ENCODE data around the gene FAM171A1.

GRCh38 chr10:15254808-15255648 lies 116.1 kb downstream of the FAM171A1 start:
- TF ChIP-seq, protein P1, sequence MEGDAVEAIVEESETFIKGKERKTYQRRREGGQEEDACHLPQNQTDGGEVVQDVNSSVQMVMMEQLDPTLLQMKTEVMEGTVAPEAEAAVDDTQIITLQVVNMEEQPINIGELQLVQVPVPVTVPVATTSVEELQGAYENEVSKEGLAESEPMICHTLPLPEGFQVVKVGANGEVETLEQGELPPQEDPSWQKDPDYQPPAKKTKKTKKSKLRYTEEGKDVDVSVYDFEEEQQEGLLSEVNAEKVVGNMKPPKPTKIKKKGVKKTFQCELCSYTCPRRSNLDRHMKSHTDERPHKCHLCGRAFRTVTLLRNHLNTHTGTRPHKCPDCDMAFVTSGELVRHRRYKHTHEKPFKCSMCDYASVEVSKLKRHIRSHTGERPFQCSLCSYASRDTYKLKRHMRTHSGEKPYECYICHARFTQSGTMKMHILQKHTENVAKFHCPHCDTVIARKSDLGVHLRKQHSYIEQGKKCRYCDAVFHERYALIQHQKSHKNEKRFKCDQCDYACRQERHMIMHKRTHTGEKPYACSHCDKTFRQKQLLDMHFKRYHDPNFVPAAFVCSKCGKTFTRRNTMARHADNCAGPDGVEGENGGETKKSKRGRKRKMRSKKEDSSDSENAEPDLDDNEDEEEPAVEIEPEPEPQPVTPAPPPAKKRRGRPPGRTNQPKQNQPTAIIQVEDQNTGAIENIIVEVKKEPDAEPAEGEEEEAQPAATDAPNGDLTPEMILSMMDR (conservative IDR thresholded peaks at IDR 0.05 in 1 of 2, IDR thresholded peaks at IDR 0.05 in 1 of 2; ENCODE audit: low read depth in 1 of 2, low read length in 2 of 2), result no peak
- TF ChIP-seq EZH2 (IDR thresholded peaks at IDR 0.05; ENCODE audit: low read length, missing control alignments), result no peak

All from fibroblast of lung (primary cell).